Neural cell (in vitro differentiated cells): ENCODE results near the gene RNF187.

Source experiments
- EP300 ChIP-seq: fragments of 450-650 bp; conservative IDR thresholded peaks from 2 replicates; pipeline ENCODE4 v1.6.1; 2014; ENCODE audit warnings: antibody characterized with exemption, mild to moderate bottlenecking, moderate library complexity; ENCODE audit not compliant: poor library complexity, severe bottlenecking
- EZH2 ChIP-seq: fragments of 200-600, 300-800 bp; shearing (Covaris generic), sonication (generic); IDR thresholded peaks from 2 replicates; pipeline ENCODE4 v1.6.1; 2014; ENCODE audit warnings: antibody characterized with exemption, low read length, borderline replicate concordance, mild to moderate bottlenecking; ENCODE audit not compliant: insufficient read depth, poor library complexity, severe bottlenecking
- POLR2AphosphoS5 ChIP-seq: IDR thresholded peaks from 2 replicates; pipeline ENCODE4 v1.6.1; 2012
- RAD21 ChIP-seq: fragments of 450-650 bp; conservative IDR thresholded peaks from 2 replicates; pipeline ENCODE4 v1.6.1; 2014; ENCODE audit warnings: antibody characterized with exemption, mild to moderate bottlenecking, moderate library complexity
- SMC3 ChIP-seq: fragments of 450-650 bp; conservative IDR thresholded peaks from 2 replicates; pipeline ENCODE4 v1.6.1; 2014; ENCODE audit warnings: antibody characterized with exemption, mild to moderate bottlenecking, moderate library complexity; ENCODE audit not compliant: poor library complexity
- TAF1 ChIP-seq: IDR thresholded peaks from 2 replicates; pipeline ENCODE4 v1.6.1; 2012; ENCODE audit warnings: low read depth
- TF ChIP-seq, protein P1 (sequence below): fragments of 450-650 bp; IDR thresholded peaks from 2 replicates; pipeline ENCODE4 v1.5.1; 2014; ENCODE audit warnings: antibody characterized with exemption, mild to moderate bottlenecking, moderate library complexity; ENCODE audit not compliant: poor library complexity, severe bottlenecking
- TF ChIP-seq, protein P2 (sequence below): IDR thresholded peaks from 2 replicates; pipeline ENCODE4 v1.6.1; 2012; ENCODE audit warnings: borderline replicate concordance

GRCh38 chr1:228527596-228527995, 40.4 kb downstream of the RNF187 start:
- TF ChIP-seq, protein P1, sequence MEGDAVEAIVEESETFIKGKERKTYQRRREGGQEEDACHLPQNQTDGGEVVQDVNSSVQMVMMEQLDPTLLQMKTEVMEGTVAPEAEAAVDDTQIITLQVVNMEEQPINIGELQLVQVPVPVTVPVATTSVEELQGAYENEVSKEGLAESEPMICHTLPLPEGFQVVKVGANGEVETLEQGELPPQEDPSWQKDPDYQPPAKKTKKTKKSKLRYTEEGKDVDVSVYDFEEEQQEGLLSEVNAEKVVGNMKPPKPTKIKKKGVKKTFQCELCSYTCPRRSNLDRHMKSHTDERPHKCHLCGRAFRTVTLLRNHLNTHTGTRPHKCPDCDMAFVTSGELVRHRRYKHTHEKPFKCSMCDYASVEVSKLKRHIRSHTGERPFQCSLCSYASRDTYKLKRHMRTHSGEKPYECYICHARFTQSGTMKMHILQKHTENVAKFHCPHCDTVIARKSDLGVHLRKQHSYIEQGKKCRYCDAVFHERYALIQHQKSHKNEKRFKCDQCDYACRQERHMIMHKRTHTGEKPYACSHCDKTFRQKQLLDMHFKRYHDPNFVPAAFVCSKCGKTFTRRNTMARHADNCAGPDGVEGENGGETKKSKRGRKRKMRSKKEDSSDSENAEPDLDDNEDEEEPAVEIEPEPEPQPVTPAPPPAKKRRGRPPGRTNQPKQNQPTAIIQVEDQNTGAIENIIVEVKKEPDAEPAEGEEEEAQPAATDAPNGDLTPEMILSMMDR = no peak
- TF ChIP-seq SMC3 = no peak
- TF ChIP-seq EP300 = no peak
- no peak for TF ChIP-seq EZH2
- TF ChIP-seq POLR2AphosphoS5 = no peak
- no peak for TF ChIP-seq RAD21
- TF ChIP-seq TAF1 = no peak
- TF ChIP-seq, protein P2, sequence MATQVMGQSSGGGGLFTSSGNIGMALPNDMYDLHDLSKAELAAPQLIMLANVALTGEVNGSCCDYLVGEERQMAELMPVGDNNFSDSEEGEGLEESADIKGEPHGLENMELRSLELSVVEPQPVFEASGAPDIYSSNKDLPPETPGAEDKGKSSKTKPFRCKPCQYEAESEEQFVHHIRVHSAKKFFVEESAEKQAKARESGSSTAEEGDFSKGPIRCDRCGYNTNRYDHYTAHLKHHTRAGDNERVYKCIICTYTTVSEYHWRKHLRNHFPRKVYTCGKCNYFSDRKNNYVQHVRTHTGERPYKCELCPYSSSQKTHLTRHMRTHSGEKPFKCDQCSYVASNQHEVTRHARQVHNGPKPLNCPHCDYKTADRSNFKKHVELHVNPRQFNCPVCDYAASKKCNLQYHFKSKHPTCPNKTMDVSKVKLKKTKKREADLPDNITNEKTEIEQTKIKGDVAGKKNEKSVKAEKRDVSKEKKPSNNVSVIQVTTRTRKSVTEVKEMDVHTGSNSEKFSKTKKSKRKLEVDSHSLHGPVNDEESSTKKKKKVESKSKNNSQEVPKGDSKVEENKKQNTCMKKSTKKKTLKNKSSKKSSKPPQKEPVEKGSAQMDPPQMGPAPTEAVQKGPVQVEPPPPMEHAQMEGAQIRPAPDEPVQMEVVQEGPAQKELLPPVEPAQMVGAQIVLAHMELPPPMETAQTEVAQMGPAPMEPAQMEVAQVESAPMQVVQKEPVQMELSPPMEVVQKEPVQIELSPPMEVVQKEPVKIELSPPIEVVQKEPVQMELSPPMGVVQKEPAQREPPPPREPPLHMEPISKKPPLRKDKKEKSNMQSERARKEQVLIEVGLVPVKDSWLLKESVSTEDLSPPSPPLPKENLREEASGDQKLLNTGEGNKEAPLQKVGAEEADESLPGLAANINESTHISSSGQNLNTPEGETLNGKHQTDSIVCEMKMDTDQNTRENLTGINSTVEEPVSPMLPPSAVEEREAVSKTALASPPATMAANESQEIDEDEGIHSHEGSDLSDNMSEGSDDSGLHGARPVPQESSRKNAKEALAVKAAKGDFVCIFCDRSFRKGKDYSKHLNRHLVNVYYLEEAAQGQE = no peak
